ENCODE measurements around the gene FAM200A. TPM values are rescaled to one million over a fixed set of nuclear protein-coding genes. Genes with fewer than 3 reads are reported as not detected.
"Not testable (repeated sequence)": the region's sequence is repeated elsewhere in the genome, so short reads cannot be mapped to it uniquely, and the experiment has no call there.

The FAM200A gene
- total RNA-seq, result 1 to 10 TPM; 7.9 to 8.4 TPM
- polyA plus RNA-seq, result 7.6 TPM

GRCh38 chr7:99551767-99552463, at the start of gene FAM200A:
TSS of gene FAM200A (minus strand) at chr7:99552114. CDS start at chr7:99548407, 3,707 bp downstream.
- no peaks in the 10 kb centered on the region for H3K9me3 ChIP-seq (ENCODE audit: low read length)
- ChIA-PET CTCF (no interaction called here), POLR2A (interaction anchor here (0.5 to 1.2 kb wide), 3 partner anchors 47 to 171 kb away, joined by 3 to 9 read pairs (median 7); partner anchors contain the start of genes ZKSCAN5 and ZNF394)
- H3K4me3 Mint-ChIP-seq, result peak within 1 kb of the TSS; percentile 90 to 97 (median 94)
- H3K36me3 ChIP-seq (ENCODE audit: insufficient read depth, low read length), result peaks cover 13% of the 10 kb centered on the region
- no peaks in the 10 kb centered on the region for H3K27me3 Mint-ChIP-seq
- H3K4me3 ChIP-seq (ENCODE audit: low read length), result peak within 1 kb of the TSS; percentile 92
- peaks cover 28 to 52% (median 37%) of the 10 kb centered on the region in 3 donors for H3K4me1 Mint-ChIP-seq
- H3K27ac Mint-ChIP-seq, result peak within 1 kb of the TSS; percentile 75 to 99 (median 94)
- peaks cover 7 to 49% (median 9%) of the 10 kb centered on the region in 3 donors for H3K36me3 Mint-ChIP-seq
- no peaks in the 10 kb centered on the region for H3K27me3 ChIP-seq (ENCODE audit: insufficient read depth, low read length, poor library complexity, severe bottlenecking)
- peaks cover 22% of the 10 kb centered on the region for H3K4me1 ChIP-seq (ENCODE audit: insufficient read depth, low read length)
- peak; percentile 78 to 91 (median 80) for DNase-seq
- peak within 1 kb of the TSS; percentile 95 for H3K27ac ChIP-seq (ENCODE audit: low read depth, low read length)
- H3K9me3 Mint-ChIP-seq, result no peaks in the 10 kb centered on the region

GRCh38 chr7:99599836-99600235, 47.9 kb upstream of the FAM200A start:
- Histone ChIP-seq H3K36me3 (ENCODE audit: insufficient read depth, low read length) (no peaks in the 10 kb centered on the region), H3K27ac (ENCODE audit: low read depth, low read length) (no peak overlapping the region), H3K4me1 (ENCODE audit: insufficient read depth, low read length) (no peaks in the 10 kb centered on the region), H3K27me3 (ENCODE audit: insufficient read depth, low read length, poor library complexity, severe bottlenecking) (no peaks in the 10 kb centered on the region), H3K9me3 (ENCODE audit: low read length) (no peaks in the 10 kb centered on the region), H3K4me3 (ENCODE audit: low read length) (no peak overlapping the region)
- H3K9me3 Mint-ChIP-seq, result no peaks in the 10 kb centered on the region
- no peak overlapping the region for H3K4me3 Mint-ChIP-seq
- POLR2A ChIA-PET, result no interaction called here
- CTCF ChIA-PET, result no interaction called here
- H3K27me3 Mint-ChIP-seq, result no peaks in the 10 kb centered on the region
- H3K36me3 Mint-ChIP-seq, result no peaks in the 10 kb centered on the region
- no peaks in the 10 kb centered on the region for H3K4me1 Mint-ChIP-seq
- peak overlapping the region in 1 of 8 donors; percentile 47 for H3K27ac Mint-ChIP-seq
- no peak for DNase-seq

- Mint-ChIP-seq H3K27me3 (no peaks in the 10 kb centered on the region), H3K4me1 (no peaks in the 10 kb centered on the region), H3K27ac (no peak within 1 kb of the TSS), H3K9me3 (no peaks in the 10 kb centered on the region), H3K4me3 (no peak within 1 kb of the TSS), H3K36me3 (no peaks in the 10 kb centered on the region)
- no peaks in the 10 kb centered on the region for H3K4me1 ChIP-seq (ENCODE audit: insufficient read depth, low read length)
- CTCF ChIA-PET, result interaction anchor here (1.5 kb wide), 1 partner anchor 12 kb away, joined by 3 read pairs; no protein-coding TSS in a partner anchor
- H3K27me3 ChIP-seq (ENCODE audit: insufficient read depth, low read length, poor library complexity, severe bottlenecking), result no peaks in the 10 kb centered on the region
- no peak within 1 kb of the TSS for H3K4me3 ChIP-seq (ENCODE audit: low read length)
- peak in 1 of 5 donors; percentile 16 for DNase-seq
- no peaks in the 10 kb centered on the region for H3K36me3 ChIP-seq (ENCODE audit: insufficient read depth, low read length)
- no peak within 1 kb of the TSS for H3K27ac ChIP-seq (ENCODE audit: low read depth, low read length)
- no peaks in the 10 kb centered on the region for H3K9me3 ChIP-seq (ENCODE audit: low read length)
- POLR2A ChIA-PET, result no interaction called here
Measured at GRCh38 chr7:99597762-99598501, 46.0 kb upstream of the FAM200A start, which contains the start of gene TMEM225B. TSS of gene TMEM225B (plus strand) at chr7:99598267. CDS start at chr7:99604389, 6,122 bp downstream.

GRCh38 chr7:99596408-99596955, 44.6 kb upstream of the FAM200A start:
- H3K36me3 Mint-ChIP-seq, result no peaks in the 10 kb centered on the region
- no peaks in the 10 kb centered on the region for H3K9me3 ChIP-seq (ENCODE audit: low read length)
- H3K36me3 ChIP-seq (ENCODE audit: insufficient read depth, low read length), result no peaks in the 10 kb centered on the region
- ChIA-PET POLR2A (no interaction called here), CTCF (no interaction called here)
- H3K27me3 ChIP-seq (ENCODE audit: insufficient read depth, low read length, poor library complexity, severe bottlenecking), result no peaks in the 10 kb centered on the region
- H3K27ac ChIP-seq (ENCODE audit: low read depth, low read length), result no peak overlapping the region
- no peaks in the 10 kb centered on the region for H3K9me3 Mint-ChIP-seq
- H3K27ac Mint-ChIP-seq, result no peak overlapping the region
- no peak overlapping the region for H3K4me3 ChIP-seq (ENCODE audit: low read length)
- H3K27me3 Mint-ChIP-seq, result no peaks in the 10 kb centered on the region
- H3K4me3 Mint-ChIP-seq, result no peak overlapping the region
- no peaks in the 10 kb centered on the region for H3K4me1 Mint-ChIP-seq
- DNase-seq, result no peak
- H3K4me1 ChIP-seq (ENCODE audit: insufficient read depth, low read length), result no peaks in the 10 kb centered on the region

GRCh38 chr7:99594948-99595745, 43.2 kb upstream of the FAM200A start:
- ChIA-PET POLR2A (no interaction called here), CTCF (no interaction called here)
- no peaks in the 10 kb centered on the region for H3K27me3 Mint-ChIP-seq
- no peak overlapping the region for H3K4me3 ChIP-seq (ENCODE audit: low read length)
- no peaks in the 10 kb centered on the region for H3K4me1 Mint-ChIP-seq
- no peaks in the 10 kb centered on the region for H3K36me3 ChIP-seq (ENCODE audit: insufficient read depth, low read length)
- H3K9me3 Mint-ChIP-seq, result no peaks in the 10 kb centered on the region
- no peaks in the 10 kb centered on the region for H3K4me1 ChIP-seq (ENCODE audit: insufficient read depth, low read length)
- H3K9me3 ChIP-seq (ENCODE audit: low read length), result no peaks in the 10 kb centered on the region
- DNase-seq, result no peak
- no peaks in the 10 kb centered on the region for H3K27me3 ChIP-seq (ENCODE audit: insufficient read depth, low read length, poor library complexity, severe bottlenecking)
- H3K4me3 Mint-ChIP-seq, result no peak overlapping the region
- no peaks in the 10 kb centered on the region for H3K36me3 Mint-ChIP-seq
- no peak overlapping the region for H3K27ac Mint-ChIP-seq
- H3K27ac ChIP-seq (ENCODE audit: low read depth, low read length), result no peak overlapping the region

GRCh38 chr7:99588868-99589267, 37.0 kb upstream of the FAM200A start:
- H3K27ac ChIP-seq (ENCODE audit: low read depth, low read length), result no peak overlapping the region
- no peak overlapping the region for H3K4me3 Mint-ChIP-seq
- H3K9me3 Mint-ChIP-seq, result no peaks in the 10 kb centered on the region
- H3K27me3 Mint-ChIP-seq, result peaks cover 0 to 8% of the 10 kb centered on the region in 2 donors
- no peaks in the 10 kb centered on the region for H3K36me3 Mint-ChIP-seq
- no peak overlapping the region for H3K4me3 ChIP-seq (ENCODE audit: low read length)
- DNase-seq, result no peak
- H3K4me1 ChIP-seq (ENCODE audit: insufficient read depth, low read length), result no peaks in the 10 kb centered on the region
- no peaks in the 10 kb centered on the region for H3K36me3 ChIP-seq (ENCODE audit: insufficient read depth, low read length)
- no peaks in the 10 kb centered on the region for H3K4me1 Mint-ChIP-seq
- POLR2A ChIA-PET, result no interaction called here
- H3K9me3 ChIP-seq (ENCODE audit: low read length), result no peaks in the 10 kb centered on the region
- no peaks in the 10 kb centered on the region for H3K27me3 ChIP-seq (ENCODE audit: insufficient read depth, low read length, poor library complexity, severe bottlenecking)
- CTCF ChIA-PET, result no interaction called here
- H3K27ac Mint-ChIP-seq, result no peak overlapping the region

GRCh38 chr7:99580778-99581332, 28.9 kb upstream of the FAM200A start:
- peaks cover 11% of the 10 kb centered on the region for H3K4me1 ChIP-seq (ENCODE audit: insufficient read depth, low read length)
- not testable (repeated sequence) for H3K36me3 ChIP-seq (ENCODE audit: insufficient read depth, low read length); DNase-seq; H3K27ac ChIP-seq (ENCODE audit: low read depth, low read length); H3K36me3 Mint-ChIP-seq; H3K27me3 Mint-ChIP-seq; H3K9me3 Mint-ChIP-seq; H3K27me3 ChIP-seq (ENCODE audit: insufficient read depth, low read length, poor library complexity, severe bottlenecking); H3K9me3 ChIP-seq (ENCODE audit: low read length)
- Mint-ChIP-seq H3K27ac (peak overlapping the region; percentile 8 to 97 (median 86)), H3K4me1 (peaks cover 10 to 20% (median 17%) of the 10 kb centered on the region in 3 donors), H3K4me3 (peak overlapping the region; percentile 83 to 96 (median 94))
- POLR2A ChIA-PET, result interaction anchor here (0.7 to 0.8 kb wide), 2 partner anchors 44 to 76 kb away, joined by 5 to 7 read pairs; partner anchors contain the start of gene ZKSCAN5
- H3K4me3 ChIP-seq (ENCODE audit: low read length), result peak overlapping the region; percentile 81
- CTCF ChIA-PET, result interaction anchor here (0.7 to 1.2 kb wide), 4 partner anchors 23 to 76 kb away, joined by 3 to 4 read pairs (median 3); partner anchors contain the start of gene ZKSCAN5

Measured in CD8-positive, alpha-beta memory T cell (primary cell).